ENCODE results near the gene TMEM63B. TPM values are rescaled to one million over a fixed set of nuclear protein-coding genes. Genes with fewer than 3 reads are reported as not detected.

TMEM63B gene
- total RNA-seq, 2 experiments from 2014 or later, result 7.8 to 8.3 TPM

- H3K4me1 Mint-ChIP-seq (ENCODE audit: low read depth), result no peaks in the 10 kb centered on the region
- DNase-seq, result no peak
- no peak overlapping the region for H3K27ac Mint-ChIP-seq
- CTCF ChIA-PET, result interaction anchor here (0.6 to 5.2 kb wide), 7 partner anchors 12 to 75 kb away, joined by 3 to 38 read pairs (median 5); no protein-coding TSS in a partner anchor
- no peaks in the 10 kb centered on the region for H3K9me3 Mint-ChIP-seq
- no peak overlapping the region for H3K4me3 Mint-ChIP-seq
- no peaks in the 10 kb centered on the region for H3K27me3 Mint-ChIP-seq (ENCODE audit: low read depth)
- intact Hi-C loops (cut with micrococcal nuclease), result loop anchor here (2.0 to 5.0 kb wide), 2 partner anchors 139 to 241 kb away; no protein-coding TSS in a partner anchor
- no peaks in the 10 kb centered on the region for H3K36me3 Mint-ChIP-seq (ENCODE audit: low read depth)
Measured at GRCh38 chr6:44097782-44098317, 29.5 kb upstream of the TMEM63B start.

GRCh38 chr6:44099192-44099591, 28.2 kb upstream of the TMEM63B start:
- Mint-ChIP-seq H3K4me1 (ENCODE audit: low read depth) (no peaks in the 10 kb centered on the region), H3K36me3 (ENCODE audit: low read depth) (peaks cover 3% of the 10 kb centered on the region), H3K4me3 (no peak overlapping the region), H3K27me3 (ENCODE audit: low read depth) (no peaks in the 10 kb centered on the region), H3K27ac (no peak overlapping the region), H3K9me3 (no peaks in the 10 kb centered on the region)
- no peak for DNase-seq
- intact Hi-C loops (cut with micrococcal nuclease), result loop anchor here (5.0 kb wide), 1 partner anchor 138 kb away; no protein-coding TSS in a partner anchor
- CTCF ChIA-PET, result interaction anchor here (1.1 to 5.2 kb wide), 4 partner anchors 51 to 165 kb away, joined by 3 to 38 read pairs (median 5); no protein-coding TSS in a partner anchor

GRCh38 chr6:44100088-44100550, 27.2 kb upstream of the TMEM63B start:
- intact Hi-C loops (cut with micrococcal nuclease), result no loop called here
- Mint-ChIP-seq H3K4me3 (no peak overlapping the region), H3K9me3 (no peaks in the 10 kb centered on the region), H3K27ac (no peak overlapping the region), H3K27me3 (ENCODE audit: low read depth) (no peaks in the 10 kb centered on the region), H3K36me3 (ENCODE audit: low read depth) (peaks cover 3% of the 10 kb centered on the region), H3K4me1 (ENCODE audit: low read depth) (no peaks in the 10 kb centered on the region)
- DNase-seq, result peak; percentile 22
- CTCF ChIA-PET, result interaction anchor here (1.2 to 5.2 kb wide), 2 partner anchors 50 to 133 kb away, joined by 3 to 38 read pairs; no protein-coding TSS in a partner anchor

GRCh38 chr6:44101832-44102231, 25.5 kb upstream of the TMEM63B start:
- no peak overlapping the region for H3K27ac Mint-ChIP-seq
- CTCF ChIA-PET, result interaction anchor here (0.9 kb wide), 1 partner anchor 23 kb away, joined by 3 read pairs; no protein-coding TSS in a partner anchor
- peaks cover 6% of the 10 kb centered on the region for H3K36me3 Mint-ChIP-seq (ENCODE audit: low read depth)
- no peaks in the 10 kb centered on the region for H3K9me3 Mint-ChIP-seq
- no peak for DNase-seq
- no peaks in the 10 kb centered on the region for H3K27me3 Mint-ChIP-seq (ENCODE audit: low read depth)
- no peak overlapping the region for H3K4me3 Mint-ChIP-seq
- no peaks in the 10 kb centered on the region for H3K4me1 Mint-ChIP-seq (ENCODE audit: low read depth)
- intact Hi-C loops (cut with micrococcal nuclease), result no loop called here

GRCh38 chr6:44102527-44102926, 24.8 kb upstream of the TMEM63B start:
- intact Hi-C loops (cut with micrococcal nuclease), result no loop called here
- H3K27ac Mint-ChIP-seq, result no peak overlapping the region
- no peak overlapping the region for H3K4me3 Mint-ChIP-seq
- H3K36me3 Mint-ChIP-seq (ENCODE audit: low read depth), result peaks cover 6% of the 10 kb centered on the region
- H3K27me3 Mint-ChIP-seq (ENCODE audit: low read depth), result no peaks in the 10 kb centered on the region
- no peak for DNase-seq
- H3K4me1 Mint-ChIP-seq (ENCODE audit: low read depth), result no peaks in the 10 kb centered on the region
- CTCF ChIA-PET, result interaction anchor here (0.7 to 0.9 kb wide), 2 partner anchors 23 to 243 kb away, joined by 3 read pairs; no protein-coding TSS in a partner anchor
- H3K9me3 Mint-ChIP-seq, result no peaks in the 10 kb centered on the region

- intact Hi-C loops (cut with micrococcal nuclease), result no loop called here
- CTCF ChIA-PET, result no interaction called here
- no peaks in the 10 kb centered on the region for H3K27me3 Mint-ChIP-seq (ENCODE audit: low read depth)
- H3K36me3 Mint-ChIP-seq (ENCODE audit: low read depth), result peaks cover 10% of the 10 kb centered on the region
- no peak overlapping the region for H3K27ac Mint-ChIP-seq
- no peak for DNase-seq
- no peaks in the 10 kb centered on the region for H3K4me1 Mint-ChIP-seq (ENCODE audit: low read depth)
- no peaks in the 10 kb centered on the region for H3K9me3 Mint-ChIP-seq
- no peak overlapping the region for H3K4me3 Mint-ChIP-seq
Measured at GRCh38 chr6:44104481-44105021, 22.8 kb upstream of the TMEM63B start.

- Mint-ChIP-seq H3K27me3 (ENCODE audit: low read depth) (no peaks in the 10 kb centered on the region), H3K4me1 (ENCODE audit: low read depth) (no peaks in the 10 kb centered on the region), H3K36me3 (ENCODE audit: low read depth) (peaks cover 12% of the 10 kb centered on the region), H3K9me3 (no peaks in the 10 kb centered on the region), H3K4me3 (no peak overlapping the region), H3K27ac (no peak overlapping the region)
- no peak for DNase-seq
- intact Hi-C loops (cut with micrococcal nuclease), result no loop called here
- CTCF ChIA-PET, result no interaction called here
Measured at GRCh38 chr6:44105146-44105545, 22.2 kb upstream of the TMEM63B start.

- H3K9me3 Mint-ChIP-seq, result no peaks in the 10 kb centered on the region
- intact Hi-C loops (cut with micrococcal nuclease), result no loop called here
- no peaks in the 10 kb centered on the region for H3K27me3 Mint-ChIP-seq (ENCODE audit: low read depth)
- peaks cover 13% of the 10 kb centered on the region for H3K36me3 Mint-ChIP-seq (ENCODE audit: low read depth)
- H3K4me3 Mint-ChIP-seq, result no peak overlapping the region
- no peak for DNase-seq
- H3K4me1 Mint-ChIP-seq (ENCODE audit: low read depth), result no peaks in the 10 kb centered on the region
- no peak overlapping the region for H3K27ac Mint-ChIP-seq
- CTCF ChIA-PET, result interaction anchor here (0.7 kb wide), 2 partner anchors 31 to 92 kb away, joined by 3 to 4 read pairs; no protein-coding TSS in a partner anchor
Measured at GRCh38 chr6:44105993-44106740, 21.2 kb upstream of the TMEM63B start.

- intact Hi-C loops (cut with micrococcal nuclease), result no loop called here
- Mint-ChIP-seq H3K4me3 (no peak overlapping the region), H3K4me1 (ENCODE audit: low read depth) (no peaks in the 10 kb centered on the region), H3K9me3 (no peaks in the 10 kb centered on the region), H3K27me3 (ENCODE audit: low read depth) (no peaks in the 10 kb centered on the region), H3K36me3 (ENCODE audit: low read depth) (peaks cover 18% of the 10 kb centered on the region), H3K27ac (no peak overlapping the region)
- CTCF ChIA-PET, result interaction anchor here (0.7 kb wide), 1 partner anchor 33 kb away, joined by 3 read pairs; no protein-coding TSS in a partner anchor
- DNase-seq, result no peak
Measured at GRCh38 chr6:44107017-44107416, 20.3 kb upstream of the TMEM63B start.

GRCh38 chr6:44108471-44108870, 18.9 kb upstream of the TMEM63B start:
- Mint-ChIP-seq H3K9me3 (no peaks in the 10 kb centered on the region), H3K4me3 (no peak overlapping the region), H3K4me1 (ENCODE audit: low read depth) (no peaks in the 10 kb centered on the region), H3K27me3 (ENCODE audit: low read depth) (no peaks in the 10 kb centered on the region), H3K27ac (no peak overlapping the region), H3K36me3 (ENCODE audit: low read depth) (peaks cover 22% of the 10 kb centered on the region)
- DNase-seq, result no peak
- CTCF ChIA-PET, result interaction anchor here (0.9 kb wide), 1 partner anchor 13 kb away, joined by 9 read pairs; no protein-coding TSS in a partner anchor
- intact Hi-C loops (cut with micrococcal nuclease), result no loop called here

- DNase-seq, result no peak
- H3K36me3 Mint-ChIP-seq (ENCODE audit: low read depth), result peaks cover 20% of the 10 kb centered on the region
- no peak overlapping the region for H3K27ac Mint-ChIP-seq
Measured at GRCh38 chr6:44109212-44109611, 18.1 kb upstream of the TMEM63B start.

GRCh38 chr6:44110005-44110676, 17.2 kb upstream of the TMEM63B start:
- no peaks in the 10 kb centered on the region for H3K27me3 Mint-ChIP-seq (ENCODE audit: low read depth)
- no peak overlapping the region for H3K4me3 Mint-ChIP-seq
- no peaks in the 10 kb centered on the region for H3K9me3 Mint-ChIP-seq
- no peak for DNase-seq
- H3K36me3 Mint-ChIP-seq (ENCODE audit: low read depth), result peaks cover 19% of the 10 kb centered on the region
- CTCF ChIA-PET, result interaction anchor here (1.3 kb wide), 1 partner anchor 32 kb away, joined by 3 read pairs; no protein-coding TSS in a partner anchor
- intact Hi-C loops (cut with micrococcal nuclease), result no loop called here
- no peak overlapping the region for H3K27ac Mint-ChIP-seq
- H3K4me1 Mint-ChIP-seq (ENCODE audit: low read depth), result no peaks in the 10 kb centered on the region

More at GRCh38 chr6:44109212-44109611, 18.1 kb upstream of the TMEM63B start:
- intact Hi-C loops (cut with micrococcal nuclease), result no loop called here
- Mint-ChIP-seq H3K4me1 (ENCODE audit: low read depth) (no peaks in the 10 kb centered on the region), H3K27me3 (ENCODE audit: low read depth) (no peaks in the 10 kb centered on the region), H3K4me3 (no peak overlapping the region), H3K9me3 (no peaks in the 10 kb centered on the region)
- CTCF ChIA-PET, result interaction anchor here (0.9 kb wide), 1 partner anchor 12 kb away, joined by 9 read pairs; no protein-coding TSS in a partner anchor

Measured in activated naive CD4-positive, alpha-beta T cell treated with anti-CD3 and anti-CD28 coated beads for 36 hours (primary cell).